ENCODE results near the gene PRKAR1B. TPM values are rescaled to one million over a fixed set of nuclear protein-coding genes. Genes with fewer than 3 reads are reported as not detected.

PRKAR1B gene
- total and polyA plus RNA-seq, 9 donors = 14.3 to 49.0 (median 34.0) TPM

DNA sequence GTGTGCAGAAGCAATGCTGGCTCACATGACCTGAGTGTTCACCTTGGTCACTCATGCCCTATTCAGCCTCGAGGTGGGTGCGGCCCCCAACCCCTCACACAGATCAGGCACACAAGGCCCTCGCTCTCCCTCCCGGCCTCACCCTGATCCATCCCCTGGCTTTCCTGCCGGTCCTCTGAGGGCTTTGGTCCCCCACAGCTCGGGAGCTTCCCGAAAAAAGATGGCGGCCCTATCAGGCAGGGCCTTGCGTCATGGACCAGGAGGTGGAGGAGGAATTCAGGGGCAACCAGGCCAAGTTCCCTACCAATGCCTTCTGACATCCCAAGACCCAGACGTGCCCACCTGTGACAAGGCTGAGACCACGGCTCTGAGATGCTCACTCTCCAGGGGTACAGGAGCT, 44.3 kb downstream of the PRKAR1B start:
- no peaks in the 10 kb centered on the region for H3K36me3 ChIP-seq
- intact Hi-C loops (cut with DNase I) = no loop called here
- TF ChIP-seq, protein P1, sequence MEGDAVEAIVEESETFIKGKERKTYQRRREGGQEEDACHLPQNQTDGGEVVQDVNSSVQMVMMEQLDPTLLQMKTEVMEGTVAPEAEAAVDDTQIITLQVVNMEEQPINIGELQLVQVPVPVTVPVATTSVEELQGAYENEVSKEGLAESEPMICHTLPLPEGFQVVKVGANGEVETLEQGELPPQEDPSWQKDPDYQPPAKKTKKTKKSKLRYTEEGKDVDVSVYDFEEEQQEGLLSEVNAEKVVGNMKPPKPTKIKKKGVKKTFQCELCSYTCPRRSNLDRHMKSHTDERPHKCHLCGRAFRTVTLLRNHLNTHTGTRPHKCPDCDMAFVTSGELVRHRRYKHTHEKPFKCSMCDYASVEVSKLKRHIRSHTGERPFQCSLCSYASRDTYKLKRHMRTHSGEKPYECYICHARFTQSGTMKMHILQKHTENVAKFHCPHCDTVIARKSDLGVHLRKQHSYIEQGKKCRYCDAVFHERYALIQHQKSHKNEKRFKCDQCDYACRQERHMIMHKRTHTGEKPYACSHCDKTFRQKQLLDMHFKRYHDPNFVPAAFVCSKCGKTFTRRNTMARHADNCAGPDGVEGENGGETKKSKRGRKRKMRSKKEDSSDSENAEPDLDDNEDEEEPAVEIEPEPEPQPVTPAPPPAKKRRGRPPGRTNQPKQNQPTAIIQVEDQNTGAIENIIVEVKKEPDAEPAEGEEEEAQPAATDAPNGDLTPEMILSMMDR (IDR thresholded peaks at IDR 0.05) = no peak
- TF ChIP-seq EP300 (IDR thresholded peaks at IDR 0.05) (no peak), POLR2A (IDR thresholded peaks at IDR 0.05) (no peak)
- H3K4me1 ChIP-seq (ENCODE audit: insufficient read depth) = no peaks in the 10 kb centered on the region
- no peaks in the 10 kb centered on the region for H3K27me3 ChIP-seq
- no peak overlapping the region for H3K4me3 ChIP-seq
- H3K9me3 ChIP-seq = no peaks in the 10 kb centered on the region
- DNase-seq = peak in 1 of 5 donors; percentile 29
- no peak overlapping the region for H3K27ac ChIP-seq
- WGBS, 3 donors = 94 to 95% (median 95%) methylated on average over 11 of the region's 11 CpGs

DNA sequence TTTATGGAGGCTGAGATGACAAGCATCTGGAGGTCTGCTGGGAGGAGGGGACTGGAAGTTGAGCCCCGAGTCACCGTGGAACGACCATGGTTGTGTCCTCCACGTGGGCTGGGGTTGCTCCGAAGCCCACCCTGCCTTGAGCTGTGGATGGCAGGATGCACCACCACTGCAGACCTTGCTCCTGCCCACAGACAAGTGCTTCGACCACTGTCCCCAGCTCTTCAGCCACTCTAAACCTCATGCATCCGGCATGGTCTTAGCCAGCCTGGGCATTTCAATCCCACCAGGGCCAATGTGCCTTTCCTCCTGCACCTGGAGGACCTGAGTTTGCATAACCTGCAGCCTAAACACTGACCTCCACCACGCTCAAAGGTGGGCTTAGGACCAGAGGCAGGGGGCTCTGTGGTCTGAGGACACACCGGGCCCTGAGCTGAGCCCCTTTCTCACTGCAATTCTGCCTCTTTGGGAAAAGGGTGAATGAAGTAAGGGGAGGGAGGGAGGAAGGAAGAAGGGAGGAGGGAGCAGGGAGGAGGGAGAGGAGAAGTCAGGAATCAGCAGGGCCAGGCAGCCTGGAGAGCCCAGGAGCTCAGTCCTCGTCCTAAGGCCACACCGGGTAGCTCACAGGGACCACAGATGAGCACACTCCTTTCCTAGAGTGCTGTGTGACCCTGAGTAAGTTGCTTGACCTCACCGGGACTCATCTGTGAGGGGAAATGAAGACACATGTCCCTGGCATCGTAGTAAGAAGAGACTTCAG, 45.4 kb downstream of the PRKAR1B start:
- H3K27ac ChIP-seq = no peak overlapping the region
- H3K36me3 ChIP-seq = no peaks in the 10 kb centered on the region
- no peaks in the 10 kb centered on the region for H3K27me3 ChIP-seq
- no peaks in the 10 kb centered on the region for H3K4me1 ChIP-seq (ENCODE audit: insufficient read depth)
- H3K9me3 ChIP-seq = no peaks in the 10 kb centered on the region
- TF ChIP-seq, protein P1 (IDR thresholded peaks at IDR 0.05) = no peak
- no peak for TF ChIP-seq EP300 (IDR thresholded peaks at IDR 0.05)
- no peak for TF ChIP-seq POLR2A (IDR thresholded peaks at IDR 0.05)
- no peak overlapping the region for H3K4me3 ChIP-seq
- 92 to 97% (median 95%) methylated on average over 13 of the region's 13 CpGs for WGBS, 3 donors
- intact Hi-C loops (cut with DNase I) = no loop called here
- DNase-seq = peak in 1 of 5 donors; percentile 22

DNA sequence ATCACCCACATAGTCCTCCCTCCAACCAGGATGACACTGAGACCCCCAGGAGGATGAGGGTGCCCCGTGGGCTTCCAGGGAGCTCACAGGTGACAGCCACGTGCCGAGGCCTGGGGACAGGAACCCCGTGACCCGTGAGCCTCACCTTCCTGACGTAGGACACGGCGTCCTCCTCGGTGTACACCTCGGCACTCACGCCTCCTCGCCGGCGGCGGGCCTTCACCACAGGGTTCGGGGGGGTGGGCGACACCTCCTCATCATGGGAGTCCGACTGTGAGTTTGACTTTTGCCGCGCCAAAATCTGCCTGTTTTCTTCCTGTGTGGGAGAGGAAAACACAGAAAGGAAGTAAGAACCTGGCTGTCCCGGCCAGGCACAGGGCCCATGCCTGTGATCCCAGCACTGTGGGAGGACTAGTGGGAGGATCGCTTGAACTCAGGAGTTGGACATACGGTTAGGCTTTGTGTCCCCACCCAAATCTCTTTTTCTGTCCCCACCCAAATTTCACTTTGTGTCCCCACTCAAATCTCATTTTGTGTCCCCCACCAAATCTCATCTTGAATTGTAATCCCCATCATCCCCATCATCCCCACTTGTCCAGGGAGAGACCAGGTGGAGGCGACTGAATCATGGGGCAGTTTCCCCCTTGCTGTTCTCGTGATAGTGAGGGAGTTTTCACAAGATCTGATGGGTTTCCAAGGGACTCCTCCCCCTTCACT, 46.5 kb downstream of the PRKAR1B start:
- WGBS, 3 donors = 96% methylated on average over 25 of the region's 25 CpGs

DNA sequence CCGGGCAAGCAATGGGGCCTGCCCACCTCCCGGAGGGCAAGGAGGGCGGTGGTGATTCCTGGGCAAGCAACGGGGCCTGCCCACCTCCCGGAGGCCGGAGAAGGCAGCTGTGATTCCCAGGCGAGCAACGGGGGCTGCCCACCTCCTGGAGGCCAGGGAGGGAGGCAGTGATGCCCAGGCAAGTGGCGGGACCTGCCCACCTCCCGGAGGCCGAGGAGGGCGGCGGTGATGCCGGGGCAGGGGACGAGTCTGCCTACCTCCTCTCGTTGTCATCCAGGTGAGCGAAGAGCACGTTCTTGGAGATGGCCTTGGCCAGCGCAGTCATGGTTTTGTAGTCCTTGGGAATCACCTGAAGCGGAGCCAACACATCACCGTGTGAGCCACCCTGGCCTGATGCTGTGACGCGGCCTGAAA, 50.1 kb downstream of the PRKAR1B start:
- H3K27me3 ChIP-seq = no peaks in the 10 kb centered on the region
- no peak overlapping the region for H3K27ac ChIP-seq
- H3K4me3 ChIP-seq = no peak overlapping the region
- 94 to 97% (median 95%) methylated on average over 23 of the region's 23 CpGs for WGBS, 3 donors
- no peaks in the 10 kb centered on the region for H3K36me3 ChIP-seq
- DNase-seq = peak in 1 of 5 donors; percentile 35
- TF ChIP-seq, protein P1 (IDR thresholded peaks at IDR 0.05) = no peak
- TF ChIP-seq POLR2A (IDR thresholded peaks at IDR 0.05) (no peak), EP300 (IDR thresholded peaks at IDR 0.05) (no peak)
- peaks cover 6% of the 10 kb centered on the region for H3K4me1 ChIP-seq (ENCODE audit: insufficient read depth)
- H3K9me3 ChIP-seq = no peaks in the 10 kb centered on the region
- intact Hi-C loops (cut with DNase I) = no loop called here

More for the DNA sequence above, 46.5 kb downstream of the PRKAR1B start:
- Histone ChIP-seq H3K4me3 (no peak overlapping the region), H3K9me3 (no peaks in the 10 kb centered on the region), H3K4me1 (ENCODE audit: insufficient read depth) (no peaks in the 10 kb centered on the region), H3K27ac (no peak overlapping the region), H3K36me3 (no peaks in the 10 kb centered on the region), H3K27me3 (no peaks in the 10 kb centered on the region)
- intact Hi-C loops (cut with DNase I) = no loop called here
- TF ChIP-seq, protein P1 (IDR thresholded peaks at IDR 0.05) = no peak
- no peak for TF ChIP-seq POLR2A (IDR thresholded peaks at IDR 0.05)
- TF ChIP-seq EP300 (IDR thresholded peaks at IDR 0.05) = no peak
- peak in 1 of 5 donors; percentile 30 for DNase-seq
